Small intestine (tissue), 16 donors: ENCODE data around the gene ATL3. TPM values are rescaled to one million over a fixed set of nuclear protein-coding genes. Genes with fewer than 3 reads are reported as not detected.

ENCODE experiments used
- DNase-seq, 2 donors: peaks; one replicate each; pipeline versions ENCODE4 v3.0.0 to v3.0.0-alpha.2; 2013
- FAIRE-seq: peaks from 2 replicates; lab custom pipeline; 2012; peaks lifted over from hg19 to GRCh38; lab: Jason Lieb, UNC
- H3K27ac ChIP-seq, 3 donors: one replicate each; pipeline ENCODE4 v1.5.1; 2013; ENCODE audit warnings: low read length in 2 of 3, mild to moderate bottlenecking in 2 of 3, control low read depth in 1 of 3, inconsistent platforms in 1 of 3, low read depth in 1 of 3, moderate library complexity in 1 of 3
- H3K27me3 ChIP-seq, 3 donors: one replicate each; pipeline ENCODE4 v1.6.1; 2013; ENCODE audit warnings: low read length in 3 of 3, inconsistent platforms in 1 of 3; ENCODE audit not compliant: control insufficient read depth in 3 of 3, insufficient read depth in 3 of 3
- H3K36me3 ChIP-seq, 3 donors: one replicate each; pipeline ENCODE4 v1.6.1; 2013; ENCODE audit warnings: low read length in 3 of 3, inconsistent platforms in 1 of 3, low read depth in 1 of 3, mild to moderate bottlenecking in 1 of 3, moderate library complexity in 1 of 3; ENCODE audit not compliant: control insufficient read depth in 3 of 3, insufficient read depth in 2 of 3
- H3K4me1 ChIP-seq, 3 donors: one replicate each; pipeline ENCODE4 v1.6.1; 2013; ENCODE audit warnings: low read length in 2 of 3, inconsistent platforms in 1 of 3, low read depth in 1 of 3, mild to moderate bottlenecking in 1 of 3, moderate library complexity in 1 of 3; ENCODE audit not compliant: control insufficient read depth in 3 of 3, insufficient read depth in 2 of 3
- H3K4me3 ChIP-seq, 3 donors: one replicate each; pipeline ENCODE4 v1.5.1; 2013; ENCODE audit warnings: low read length in 3 of 3, control low read depth in 1 of 3, inconsistent platforms in 1 of 3, low read depth in 1 of 3, mild to moderate bottlenecking in 1 of 3, moderate library complexity in 1 of 3
- H3K9me3 ChIP-seq, 2 donors: one replicate each; pipeline ENCODE4 v1.6.1; 2013; ENCODE audit warnings: low read depth in 1 of 2, low read length in 1 of 2; ENCODE audit not compliant: control insufficient read depth in 2 of 2, insufficient read depth in 1 of 2
- WGBS, 3 donors: extraction: QIAGEN DNeasy Blood & Tissue Kit; methylation state at CpG; one replicate each; pipeline ENCODE4 v1.1.7; 2013; 5-methylcytosine and 5-hydroxymethylcytosine counted together
- long read RNA-seq, 10 donors: transcript quantifications; one replicate each; lab custom pipeline, GENCODE V29; 2026
- polyA plus RNA-seq, 4 donors: library from polyadenylated mRNA; stranded (reverse) in 3 of 4; unstranded in 1 of 4; fragments of 200-250 nt in 3 of 4; fragments of 120-200 nt in 1 of 4; gene quantifications; one replicate each; pipeline versions ENCODE4 v1.2.1 to v1.2.3, GENCODE V29; 2013
- donor health status: healthy with polysubstance abuse.
- donor health status: control.
- donor health status: control.
- donor health status: Bipolar disorder and iron deficiency.
- donor health status: healthy.

ATL3 gene
- polyA plus RNA-seq, result 10 to 100 TPM in 1 of 4 donors, 1 to 10 TPM in 3; 4.6 to 11.6 (median 8.3) TPM
- long read RNA-seq, donor 1, full-length matches to known transcripts, result 2 of 2 reads
- long read RNA-seq, donor 1, partial matches to known transcripts, result 0 of 2 reads
- long read RNA-seq, donor 1, other reads (novel, unspliced or antisense), result 0 of 2 reads
- long read RNA-seq, donor 2, full-length matches to known transcripts, result 1 of 1 reads
- long read RNA-seq, donor 2, partial matches to known transcripts, result 0 of 1 reads
- long read RNA-seq, donor 2, other reads (novel, unspliced or antisense), result 0 of 1 reads
- long read RNA-seq, donor 3, partial matches to known transcripts, result 5 of 5 reads
- long read RNA-seq, donor 3, other reads (novel, unspliced or antisense), result 0 of 5 reads
- long read RNA-seq, donor 4, result 0 reads
- long read RNA-seq, donor 5, full-length matches to known transcripts, result 1 of 1 reads
- long read RNA-seq, donor 5, partial matches to known transcripts, result 0 of 1 reads
- long read RNA-seq, donor 5, other reads (novel, unspliced or antisense), result 0 of 1 reads
- long read RNA-seq, donor 6, full-length matches to known transcripts, result 1 of 1 reads
- long read RNA-seq, donor 6, partial matches to known transcripts, result 0 of 1 reads
- long read RNA-seq, donor 6, other reads (novel, unspliced or antisense), result 0 of 1 reads
- long read RNA-seq, donor 7, result 0 reads
- long read RNA-seq, donor 8, result 0 reads
- long read RNA-seq, donor 9, full-length matches to known transcripts, result 1 of 1 reads
- long read RNA-seq, donor 9, partial matches to known transcripts, result 0 of 1 reads
- long read RNA-seq, donor 9, other reads (novel, unspliced or antisense), result 0 of 1 reads
- long read RNA-seq, donor 10, full-length matches to known transcripts, result 2 of 2 reads
- long read RNA-seq, donor 10, partial matches to known transcripts, result 0 of 2 reads
- long read RNA-seq, donor 10, other reads (novel, unspliced or antisense), result 0 of 2 reads

DNA sequence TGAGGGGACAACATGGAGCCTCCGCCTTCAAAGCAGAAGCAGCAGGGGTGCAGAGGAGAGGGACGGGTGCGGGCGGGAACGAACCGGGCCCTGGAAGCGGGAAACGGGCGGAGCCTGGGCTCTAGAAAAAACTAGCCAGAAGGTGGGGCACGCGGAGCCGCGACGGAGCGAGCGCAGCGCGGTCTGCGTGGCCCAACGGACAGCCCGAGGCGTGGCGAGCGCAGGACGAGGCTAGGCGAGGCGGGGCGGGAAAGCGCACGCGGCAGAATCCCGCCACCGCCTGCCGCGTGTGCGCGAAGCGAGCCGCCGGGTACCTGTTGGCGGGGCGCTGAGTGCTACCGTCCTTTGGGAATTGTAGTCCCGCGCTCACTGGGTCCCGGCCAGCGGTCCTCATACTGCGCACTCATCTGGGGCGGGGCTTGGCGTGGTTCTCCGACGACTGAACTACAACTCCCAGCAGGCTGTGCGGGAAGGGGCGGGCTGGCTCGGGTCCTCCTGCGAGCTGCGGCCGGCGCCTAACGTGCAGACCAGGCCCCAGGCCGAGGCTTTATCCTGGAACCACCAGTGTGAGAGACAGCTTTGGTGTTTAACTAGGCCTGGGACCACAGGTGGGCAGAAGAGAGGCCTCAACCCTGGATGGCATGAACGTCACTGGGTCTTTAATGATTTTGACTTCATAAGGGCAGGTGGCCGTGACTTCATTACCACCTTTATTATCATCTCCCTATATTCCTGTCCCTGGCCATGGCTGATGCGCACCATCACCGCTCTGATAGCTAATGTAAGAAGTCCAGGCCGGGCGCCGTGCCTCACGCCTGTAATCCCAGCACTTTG, at the start of gene ATL3:
ATL3 (minus strand) TSS at position 55 of the 834 bp plus-strand sequence; CDS start at position 14, 41 bp downstream.
- no peaks in the 10 kb centered on the region for H3K9me3 ChIP-seq
- 11 to 13% (median 12%) methylated on average over 61 to 69 of the region's 69 CpGs for WGBS, 3 donors
- H3K27me3 ChIP-seq, result no peaks in the 10 kb centered on the region
- peak within 1 kb of the TSS; percentile 65 to 99 (median 66) for H3K4me3 ChIP-seq
- peaks cover 0 to 5% (median 0%) of the 10 kb centered on the region in 3 donors for H3K4me1 ChIP-seq
- peak within 1 kb of the TSS; percentile 57 to 91 (median 87) for H3K27ac ChIP-seq
- DNase-seq (peak; percentile 96 to 97), FAIRE-seq (no peak)
- H3K36me3 ChIP-seq, result no peaks in the 10 kb centered on the region

DNA sequence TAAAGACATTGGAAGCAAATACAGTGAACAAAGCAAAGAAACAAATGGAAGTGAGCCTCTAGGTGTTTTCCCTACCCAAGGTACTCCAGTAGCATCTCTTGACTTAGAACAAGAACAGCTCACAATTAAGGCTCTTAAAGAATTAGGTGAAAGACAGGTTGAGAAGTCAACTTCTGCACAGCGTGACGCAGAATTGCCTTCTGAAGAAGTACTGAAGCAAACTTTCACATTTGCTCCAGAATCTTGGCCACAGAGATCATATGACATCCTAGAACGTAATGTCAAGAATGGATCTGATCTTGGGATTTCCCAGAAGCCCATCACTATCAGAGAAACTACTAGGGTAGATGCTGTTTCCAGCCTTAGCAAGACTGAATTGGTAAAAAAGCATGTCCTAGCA, 49.4 kb upstream of the ATL3 start:
- FAIRE-seq, result no peak
- no peak overlapping the region for H3K27ac ChIP-seq
- no peaks in the 10 kb centered on the region for H3K9me3 ChIP-seq
- H3K27me3 ChIP-seq, result no peaks in the 10 kb centered on the region
- no peak for DNase-seq
- H3K4me3 ChIP-seq, result no peak overlapping the region
- no peaks in the 10 kb centered on the region for H3K4me1 ChIP-seq
- WGBS, 3 donors, result 92 to 97% (median 96%) methylated on average over 3 of the region's 3 CpGs
- H3K36me3 ChIP-seq, result peaks cover 0 to 3% (median 2%) of the 10 kb centered on the region in 3 donors

- no peak for FAIRE-seq
- no peak for DNase-seq
- Histone ChIP-seq H3K27ac (no peak overlapping the region), H3K4me1 (no peaks in the 10 kb centered on the region), H3K4me3 (no peak overlapping the region), H3K27me3 (no peaks in the 10 kb centered on the region), H3K36me3 (peaks cover 0 to 3% (median 2%) of the 10 kb centered on the region in 3 donors), H3K9me3 (no peaks in the 10 kb centered on the region)
- WGBS, 3 donors, result 79 to 87% (median 83%) methylated on average over 2 of the region's 2 CpGs
Measured at GRCh38 chr11:63719987-63720386, 48.8 kb upstream of the ATL3 start.

- no peak overlapping the region for H3K4me3 ChIP-seq
Measured at GRCh38 chr11:63719001-63719400, 47.8 kb upstream of the ATL3 start.

DNA sequence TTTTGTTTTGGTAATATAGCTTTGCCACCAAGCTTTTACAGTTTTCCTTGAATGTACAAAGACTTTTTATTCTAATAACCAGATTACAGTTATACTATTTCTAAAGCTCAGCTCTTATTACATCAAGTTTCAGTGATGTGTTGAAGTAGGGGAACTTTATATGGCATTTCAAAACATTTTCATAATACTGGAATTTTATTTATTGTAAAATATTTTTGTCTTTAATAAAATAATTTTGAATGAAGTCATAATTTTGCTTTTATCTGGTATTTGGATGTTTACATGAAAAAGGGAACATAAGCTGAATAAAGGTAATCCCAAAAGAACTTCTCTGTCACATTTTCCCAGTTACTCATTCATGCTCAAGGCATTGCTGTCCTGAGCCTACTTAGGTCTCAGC, 44.9 kb upstream of the ATL3 start:
- Histone ChIP-seq H3K36me3 (peaks cover 2 to 3% (median 3%) of the 10 kb centered on the region in 3 donors), H3K27me3 (no peaks in the 10 kb centered on the region), H3K9me3 (no peaks in the 10 kb centered on the region), H3K27ac (no peak overlapping the region), H3K4me1 (peaks cover 0 to 1% (median 0%) of the 10 kb centered on the region in 3 donors), H3K4me3 (no peak overlapping the region)
- no peak for FAIRE-seq
- no peak for DNase-seq

More at GRCh38 chr11:63719001-63719400, 47.8 kb upstream of the ATL3 start:
- H3K36me3 ChIP-seq, result peaks cover 2 to 3% (median 3%) of the 10 kb centered on the region in 3 donors
- no peak for FAIRE-seq
- H3K27me3 ChIP-seq, result no peaks in the 10 kb centered on the region
- DNase-seq, result no peak
- 90 to 96% (median 91%) methylated on average over 1 of the region's 1 CpG for WGBS, 3 donors
- H3K27ac ChIP-seq, result peak overlapping the region in 1 of 3 donors; percentile 11
- no peaks in the 10 kb centered on the region for H3K4me1 ChIP-seq
- no peaks in the 10 kb centered on the region for H3K9me3 ChIP-seq

DNA sequence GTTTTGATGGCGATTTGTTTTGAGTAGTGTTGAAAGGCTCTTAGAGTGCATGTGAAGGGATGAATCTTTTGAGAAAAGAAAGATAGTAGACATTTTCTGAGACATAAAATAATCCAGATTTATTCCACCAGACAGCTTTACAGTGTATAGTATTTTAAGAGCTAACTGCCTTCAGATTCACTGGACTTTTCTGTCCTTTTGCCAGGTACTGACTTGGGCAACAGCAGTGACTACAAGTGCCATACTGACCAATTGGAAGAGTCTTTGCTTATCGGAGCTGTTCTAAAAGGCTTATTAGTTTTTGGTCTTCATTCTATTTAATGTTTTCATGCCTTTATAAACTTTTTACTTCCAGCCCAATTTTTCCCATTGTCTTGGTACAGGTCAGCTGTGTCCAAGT, 42.6 kb upstream of the ATL3 start:
- no peak for DNase-seq

DNA sequence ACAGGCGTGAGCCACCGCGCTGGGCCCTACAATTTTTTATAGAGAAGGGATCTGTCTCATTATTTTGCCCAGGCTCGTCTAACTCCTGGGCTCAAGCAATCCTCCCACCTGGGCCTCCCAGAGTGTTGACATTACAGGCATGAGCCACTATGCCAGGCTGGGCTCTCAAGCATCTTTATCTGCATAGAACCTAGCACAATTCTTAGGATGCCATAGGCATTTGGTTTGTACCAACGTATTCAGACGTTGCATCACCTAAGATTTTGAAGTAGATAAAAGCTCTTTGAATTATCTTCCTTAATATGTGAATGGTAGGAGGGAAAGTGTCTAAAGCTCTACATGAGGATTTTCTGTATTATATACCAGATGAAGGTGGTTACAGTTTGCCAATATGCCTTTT, 40.7 kb upstream of the ATL3 start:
- Histone ChIP-seq H3K36me3 (peaks cover 0 to 5% (median 0%) of the 10 kb centered on the region in 3 donors), H3K27me3 (no peaks in the 10 kb centered on the region), H3K27ac (no peak overlapping the region), H3K4me1 (peaks cover 2 to 6% (median 5%) of the 10 kb centered on the region in 3 donors), H3K4me3 (no peak overlapping the region), H3K9me3 (no peaks in the 10 kb centered on the region)
- WGBS, 3 donors, result 89 to 93% (median 92%) methylated on average over 6 of the region's 6 CpGs
- DNase-seq (no peak), FAIRE-seq (no peak)

More for the DNA sequence above, 42.6 kb upstream of the ATL3 start:
- H3K36me3 ChIP-seq, result peaks cover under 1 to 3% (median 2%) of the 10 kb centered on the region in 3 donors
- no peak overlapping the region for H3K4me3 ChIP-seq
- no peaks in the 10 kb centered on the region for H3K27me3 ChIP-seq
- peaks cover 2 to 6% (median 5%) of the 10 kb centered on the region in 3 donors for H3K4me1 ChIP-seq
- no peaks in the 10 kb centered on the region for H3K9me3 ChIP-seq
- 88 to 99% (median 95%) methylated on average over 2 of the region's 2 CpGs for WGBS, 3 donors
- FAIRE-seq, result no peak
- no peak overlapping the region for H3K27ac ChIP-seq
